ENCODE measurements around the gene SF3B3. TPM values are rescaled to one million over a fixed set of nuclear protein-coding genes. Genes with fewer than 3 reads are reported as not detected.

Gene SF3B3
- total RNA-seq, 1 donor from 2014 or later: 463 TPM

- Mint-ChIP-seq H3K27ac (no peak overlapping the region), H3K9me3 (no peaks in the 10 kb centered on the region), H3K36me3 (ENCODE audit: low read depth) (peaks cover 49% of the 10 kb centered on the region), H3K4me1 (peaks cover 4% of the 10 kb centered on the region), H3K4me3 (no peak overlapping the region), H3K27me3 (no peaks in the 10 kb centered on the region)
- POLR2A ChIA-PET: no interaction called here
- DNase-seq: no peak
- CTCF ChIA-PET: no interaction called here
- intact Hi-C loops (cut with micrococcal nuclease): no loop called here
- no peak for TF ChIP-seq CTCF (IDR thresholded peaks at IDR 0.05)
- no peak for ATAC-seq (ENCODE audit: low read depth)
Measured at GRCh38 chr16:70575376-70575775, 51.8 kb downstream of the SF3B3 start.

GRCh38 chr16:70576431-70577255 lies 53.0 kb downstream of the SF3B3 start:
- H3K27ac Mint-ChIP-seq: no peak overlapping the region
- no peaks in the 10 kb centered on the region for H3K27me3 Mint-ChIP-seq
- H3K9me3 Mint-ChIP-seq: no peaks in the 10 kb centered on the region
- DNase-seq (no peak), ATAC-seq (ENCODE audit: low read depth) (peak; percentile 36)
- no peak overlapping the region for H3K4me3 Mint-ChIP-seq
- intact Hi-C loops (cut with micrococcal nuclease): no loop called here
- CTCF ChIA-PET: no interaction called here
- peaks cover 4% of the 10 kb centered on the region for H3K4me1 Mint-ChIP-seq
- H3K36me3 Mint-ChIP-seq (ENCODE audit: low read depth): peaks cover 36% of the 10 kb centered on the region
- POLR2A ChIA-PET: no interaction called here
- no peak for TF ChIP-seq CTCF (IDR thresholded peaks at IDR 0.05)

- H3K4me3 Mint-ChIP-seq: no peak overlapping the region
- DNase-seq (no peak), ATAC-seq (ENCODE audit: low read depth) (no peak)
- no peaks in the 10 kb centered on the region for H3K27me3 Mint-ChIP-seq
- H3K27ac Mint-ChIP-seq: no peak overlapping the region
- H3K9me3 Mint-ChIP-seq: no peaks in the 10 kb centered on the region
- H3K36me3 Mint-ChIP-seq (ENCODE audit: low read depth): peaks cover 30% of the 10 kb centered on the region
- ChIA-PET POLR2A (no interaction called here), CTCF (no interaction called here)
- no peak for TF ChIP-seq CTCF (IDR thresholded peaks at IDR 0.05)
- intact Hi-C loops (cut with micrococcal nuclease): no loop called here
- peaks cover 4% of the 10 kb centered on the region for H3K4me1 Mint-ChIP-seq
Measured at GRCh38 chr16:70577256-70577698, 53.7 kb downstream of the SF3B3 start.

GRCh38 chr16:70578035-70578434 lies 54.4 kb downstream of the SF3B3 start:
- intact Hi-C loops (cut with micrococcal nuclease): no loop called here
- TF ChIP-seq CTCF (IDR thresholded peaks at IDR 0.05): no peak
- Mint-ChIP-seq H3K9me3 (no peaks in the 10 kb centered on the region), H3K27ac (no peak overlapping the region), H3K27me3 (no peaks in the 10 kb centered on the region), H3K4me3 (no peak overlapping the region), H3K36me3 (ENCODE audit: low read depth) (peaks cover 22% of the 10 kb centered on the region), H3K4me1 (peaks cover 4% of the 10 kb centered on the region)
- ATAC-seq (ENCODE audit: low read depth): no peak
- no peak for DNase-seq
- POLR2A ChIA-PET: no interaction called here
- CTCF ChIA-PET: no interaction called here

- intact Hi-C loops (cut with micrococcal nuclease): no loop called here
- CTCF ChIA-PET: no interaction called here
- Mint-ChIP-seq H3K27ac (no peak overlapping the region), H3K27me3 (no peaks in the 10 kb centered on the region), H3K36me3 (ENCODE audit: low read depth) (peaks cover 12% of the 10 kb centered on the region), H3K9me3 (no peaks in the 10 kb centered on the region), H3K4me1 (peaks cover 4% of the 10 kb centered on the region), H3K4me3 (no peak overlapping the region)
- no peak for ATAC-seq (ENCODE audit: low read depth)
- POLR2A ChIA-PET: no interaction called here
- no peak for DNase-seq
- no peak for TF ChIP-seq CTCF (IDR thresholded peaks at IDR 0.05)
Measured at GRCh38 chr16:70579248-70579647, 55.6 kb downstream of the SF3B3 start.

Measured in activated B cell treated with CpG ODN at 0.5 μM for 24 hours (primary cell).